A673 (cell line): Measurements from ENCODE around the gene SLC40A1. TPM values are rescaled to one million over a fixed set of nuclear protein-coding genes. Genes with fewer than 3 reads are reported as not detected.

Experiments used
- BruUV-seq: library from RNA; stranded (reverse); fragments of 400-500 nt; replicated peaks from 2 replicates; lab custom pipeline; 2021; lab: Mats Ljungman, UMichigan
- CTCF ChIA-PET: fragments of 300-600 bp; sonication (Branson Sonifier 250); formaldehyde crosslinking; loops from one replicate; lab custom pipeline; 2022; ENCODE audit warnings: antibody characterized with exemption; lab: Charles Lee
- POLR2A ChIA-PET: fragments of 300-600 bp; sonication (Branson Sonifier 250); formaldehyde crosslinking; loops from one replicate; lab custom pipeline; 2022; ENCODE audit warnings: antibody characterized with exemption; ENCODE audit not compliant: low non-redundant PET; lab: Charles Lee
- DNase-seq: peaks from one replicate; pipeline ENCODE4 v3.0.0-alpha.2; 2015; ENCODE audit warnings: low spot score
- H3K27ac ChIP-seq: fragments of 200-600 bp; sonication (generic); 2 replicates; pipeline ENCODE4 v1.5.1; 2016; ENCODE audit warnings: mixed run types, low read depth, mild to moderate bottlenecking, mixed read lengths, antibody characterized with exemption, low read length; ENCODE audit not compliant: poor library complexity, severe bottlenecking
- H3K27me3 ChIP-seq: fragments of 200-600 bp; sonication (generic); replicated peaks from 2 replicates; pipeline ENCODE4 v1.6.1; 2017; ENCODE audit warnings: mixed run types, low read depth, mild to moderate bottlenecking, mixed read lengths, antibody characterized with exemption, low read length; ENCODE audit not compliant: insufficient read depth, poor library complexity
- H3K36me3 ChIP-seq: fragments of 200-600 bp; sonication (generic); 2 replicates; pipeline ENCODE4 v1.6.1; 2016; ENCODE audit warnings: mixed run types, mild to moderate bottlenecking, mixed read lengths, antibody characterized with exemption, low read length; ENCODE audit not compliant: insufficient read depth, poor library complexity, severe bottlenecking
- H3K4me1 ChIP-seq: fragments of 200-600 bp; sonication (generic); 2 replicates; pipeline ENCODE4 v1.6.1; 2017; ENCODE audit warnings: mixed run types, mild to moderate bottlenecking, mixed read lengths, antibody characterized with exemption, low read length; ENCODE audit not compliant: insufficient read depth, poor library complexity, severe bottlenecking
- H3K4me3 ChIP-seq: fragments of 200-600 bp; sonication (generic); 2 replicates; pipeline ENCODE4 v1.5.1; 2016; ENCODE audit warnings: low read depth, mixed run types, mild to moderate bottlenecking, mixed read lengths, low read length; ENCODE audit not compliant: poor library complexity, severe bottlenecking
- H3K9me3 ChIP-seq: fragments of 200-600 bp; sonication (generic); 2 replicates; pipeline ENCODE4 v1.6.1; 2016; ENCODE audit warnings: mixed run types, low read depth, mild to moderate bottlenecking, mixed read lengths, antibody characterized with exemption, low read length; ENCODE audit not compliant: poor library complexity, severe bottlenecking
- CTCF ChIP-seq: fragments of 300-800, 200-600 bp; sonication (generic); conservative IDR thresholded peaks from 2 replicates; pipeline ENCODE4 v1.5.1; 2017; ENCODE audit warnings: low read depth, mild to moderate bottlenecking, antibody characterized with exemption, low read length, moderate library complexity, mixed read lengths
- EZH2 ChIP-seq: fragments of 200-600 bp; sonication (generic); IDR thresholded peaks from 2 replicates; pipeline ENCODE4 v1.6.1; 2017; ENCODE audit warnings: borderline replicate concordance, low read depth, mild to moderate bottlenecking, mixed read lengths, antibody characterized with exemption, low read length; ENCODE audit not compliant: poor library complexity, severe bottlenecking
- intact Hi-C: fragments of 100-400 bp; cut with micrococcal nuclease; formaldehyde crosslinking; loops from one replicate; pipeline ENCODE4 v1.10.0; 2022; ENCODE audit not compliant: unreplicated experiment
- total RNA-seq: library from RNA; stranded (reverse); gene quantifications from 2 replicates; pipeline ENCODE4 v1.2.3, GENCODE V29; 2021

Gene SLC40A1
- total RNA-seq, 1 experiment from 2014 or later: 1.9 TPM

- Histone ChIP-seq H3K27me3 (no peaks in the 10 kb centered on the region), H3K4me3 (no peak overlapping the region), H3K9me3 (no peaks in the 10 kb centered on the region), H3K36me3 (no peaks in the 10 kb centered on the region), H3K4me1 (no peaks in the 10 kb centered on the region), H3K27ac (no peak overlapping the region)
- intact Hi-C loops: no loop called here
- POLR2A ChIA-PET: no interaction called here
- CTCF ChIA-PET: no interaction called here
- no peak for DNase-seq
- BruUV-seq: no TSS peak
- TF ChIP-seq EZH2 (no peak), CTCF (no peak)
Measured at GRCh38 chr2:189559579-189560272, 20.9 kb downstream of the SLC40A1 start.

GRCh38 chr2:189558516-189559272 lies 21.9 kb downstream of the SLC40A1 start:
- ChIA-PET CTCF (no interaction called here), POLR2A (no interaction called here)
- no peak overlapping the region for H3K27ac ChIP-seq

GRCh38 chr2:189557373-189557772 lies 23.2 kb downstream of the SLC40A1 start:
- H3K4me1 ChIP-seq: no peaks in the 10 kb centered on the region
- no peaks in the 10 kb centered on the region for H3K27me3 ChIP-seq
- no peak for DNase-seq
- no peaks in the 10 kb centered on the region for H3K36me3 ChIP-seq
- ChIA-PET POLR2A (no interaction called here), CTCF (no interaction called here)
- no TSS peak for BruUV-seq
- intact Hi-C loops: no loop called here
- H3K4me3 ChIP-seq: no peak overlapping the region
- H3K27ac ChIP-seq: no peak overlapping the region
- TF ChIP-seq EZH2: no peak
- no peak for TF ChIP-seq CTCF
- H3K9me3 ChIP-seq: no peaks in the 10 kb centered on the region

More at GRCh38 chr2:189558516-189559272, 21.9 kb downstream of the SLC40A1 start:
- Histone ChIP-seq H3K36me3 (no peaks in the 10 kb centered on the region), H3K4me1 (no peaks in the 10 kb centered on the region), H3K9me3 (no peaks in the 10 kb centered on the region), H3K4me3 (no peak overlapping the region), H3K27me3 (no peaks in the 10 kb centered on the region)
- no peak for DNase-seq
- BruUV-seq: no TSS peak
- intact Hi-C loops: no loop called here
- TF ChIP-seq CTCF (no peak), EZH2 (no peak)
